Thyroid gland (tissue), 4 donors: ENCODE data around the gene CXorf38.

Experiments
- CTCF ChIP-seq, 6 experiments: fragments of 200-600 bp in 3 of 6; fragments of 450-650 bp in 3 of 6; sonication (generic) in 3 of 6; IDR thresholded peaks; one replicate each; pipeline ENCODE4 v1.5.1; 2016 to 2019; ENCODE audit warnings: antibody characterized with exemption in 6 of 6, mild to moderate bottlenecking in 2 of 6, inconsistent platforms in 1 of 6, moderate library complexity in 1 of 6
- POLR2A ChIP-seq, 2 donors: fragments of 450-650 bp; IDR thresholded peaks; one replicate each; pipeline ENCODE4 v1.6.1; 2017; ENCODE audit warnings: antibody characterized with exemption in 2 of 2, mild to moderate bottlenecking in 2 of 2, moderate library complexity in 1 of 2

- TF ChIP-seq CTCF (IDR thresholded peaks at IDR 0.05), result no peak
- TF ChIP-seq POLR2A (IDR thresholded peaks at IDR 0.05), result no peak
Measured at GRCh38 chrX:40579141-40579540, 68.2 kb downstream of the CXorf38 start.
